ENCODE results near the gene PTK7.
A peak's percentile ranks its signal among the peaks of the same experiment; 100 is the strongest.

Gene PTK7

GRCh38 chr6:43159599-43159998, 83.5 kb downstream of the PTK7 start:
- H3K4me1 Mint-ChIP-seq (ENCODE audit: low read depth), result no peaks in the 10 kb centered on the region
- no peaks in the 10 kb centered on the region for H3K36me3 Mint-ChIP-seq
- H3K27me3 Mint-ChIP-seq, result no peaks in the 10 kb centered on the region
- H3K9me3 Mint-ChIP-seq (ENCODE audit: low read depth), result no peaks in the 10 kb centered on the region
- no peak overlapping the region for H3K27ac Mint-ChIP-seq
- no peak overlapping the region for H3K4me3 Mint-ChIP-seq

- Mint-ChIP-seq H3K4me1 (ENCODE audit: low read depth) (no peaks in the 10 kb centered on the region), H3K36me3 (no peaks in the 10 kb centered on the region), H3K27me3 (no peaks in the 10 kb centered on the region), H3K4me3 (no peak overlapping the region), H3K27ac (no peak overlapping the region), H3K9me3 (ENCODE audit: low read depth) (no peaks in the 10 kb centered on the region)
Observed at GRCh38 chr6:43163899-43164298, 87.8 kb downstream of the PTK7 start.

- H3K9me3 Mint-ChIP-seq (ENCODE audit: low read depth), result no peaks in the 10 kb centered on the region
- H3K27me3 Mint-ChIP-seq, result no peaks in the 10 kb centered on the region
- peaks cover 36% of the 10 kb centered on the region for H3K4me1 Mint-ChIP-seq (ENCODE audit: low read depth)
- H3K4me3 Mint-ChIP-seq, result peak overlapping the region; percentile 96
- H3K27ac Mint-ChIP-seq, result peak overlapping the region; percentile 94
- no peaks in the 10 kb centered on the region for H3K36me3 Mint-ChIP-seq
Observed at GRCh38 chr6:43170417-43170930, 94.4 kb downstream of the PTK7 start.

GRCh38 chr6:43170931-43171706, 95.0 kb downstream of the PTK7 start, which contains the start of gene SRF:
SRF (plus strand) TSS chr6:43171269; CDS start chr6:43171657, 388 bp downstream.
- Mint-ChIP-seq H3K27me3 (no peaks in the 10 kb centered on the region), H3K4me3 (peak within 1 kb of the TSS; percentile 99), H3K9me3 (ENCODE audit: low read depth) (no peaks in the 10 kb centered on the region), H3K36me3 (no peaks in the 10 kb centered on the region), H3K27ac (peak within 1 kb of the TSS; percentile 94), H3K4me1 (ENCODE audit: low read depth) (peaks cover 36% of the 10 kb centered on the region)

- Mint-ChIP-seq H3K9me3 (ENCODE audit: low read depth) (no peaks in the 10 kb centered on the region), H3K36me3 (no peaks in the 10 kb centered on the region), H3K4me3 (peak overlapping the region; percentile 99), H3K27ac (peak overlapping the region; percentile 87), H3K4me1 (ENCODE audit: low read depth) (peaks cover 36% of the 10 kb centered on the region), H3K27me3 (no peaks in the 10 kb centered on the region)
Observed at GRCh38 chr6:43171707-43172103, 95.6 kb downstream of the PTK7 start.

- Mint-ChIP-seq H3K4me3 (peak overlapping the region; percentile 99), H3K9me3 (ENCODE audit: low read depth) (no peaks in the 10 kb centered on the region), H3K27ac (peak overlapping the region; percentile 87), H3K36me3 (no peaks in the 10 kb centered on the region), H3K4me1 (ENCODE audit: low read depth) (peaks cover 36% of the 10 kb centered on the region), H3K27me3 (no peaks in the 10 kb centered on the region)
Observed at GRCh38 chr6:43172104-43173007, 96.2 kb downstream of the PTK7 start.

GRCh38 chr6:43173591-43174262, 97.6 kb downstream of the PTK7 start:
- Mint-ChIP-seq H3K27ac (peak overlapping the region; percentile 87), H3K36me3 (no peaks in the 10 kb centered on the region), H3K27me3 (no peaks in the 10 kb centered on the region), H3K9me3 (ENCODE audit: low read depth) (no peaks in the 10 kb centered on the region), H3K4me1 (ENCODE audit: low read depth) (peaks cover 36% of the 10 kb centered on the region), H3K4me3 (peak overlapping the region; percentile 99)

- Mint-ChIP-seq H3K27me3 (no peaks in the 10 kb centered on the region), H3K9me3 (ENCODE audit: low read depth) (no peaks in the 10 kb centered on the region), H3K36me3 (no peaks in the 10 kb centered on the region), H3K4me1 (ENCODE audit: low read depth) (peaks cover 36% of the 10 kb centered on the region), H3K4me3 (peak overlapping the region; percentile 99), H3K27ac (peak overlapping the region; percentile 88)
Observed at GRCh38 chr6:43174263-43175112, 98.4 kb downstream of the PTK7 start.

GRCh38 chr6:43175676-43176422, 99.7 kb downstream of the PTK7 start:
- Mint-ChIP-seq H3K9me3 (ENCODE audit: low read depth) (no peaks in the 10 kb centered on the region), H3K4me3 (no peak overlapping the region), H3K27ac (no peak overlapping the region), H3K4me1 (ENCODE audit: low read depth) (peaks cover 30% of the 10 kb centered on the region), H3K27me3 (no peaks in the 10 kb centered on the region), H3K36me3 (no peaks in the 10 kb centered on the region)

GRCh38 chr6:43176423-43176786, 100.3 kb downstream of the PTK7 start:
- no peak overlapping the region for H3K27ac Mint-ChIP-seq
- no peaks in the 10 kb centered on the region for H3K9me3 Mint-ChIP-seq (ENCODE audit: low read depth)
- H3K27me3 Mint-ChIP-seq, result no peaks in the 10 kb centered on the region
- no peak overlapping the region for H3K4me3 Mint-ChIP-seq
- peaks cover 33% of the 10 kb centered on the region for H3K4me1 Mint-ChIP-seq (ENCODE audit: low read depth)
- no peaks in the 10 kb centered on the region for H3K36me3 Mint-ChIP-seq

- Mint-ChIP-seq H3K27me3 (no peaks in the 10 kb centered on the region), H3K4me1 (ENCODE audit: low read depth) (peaks cover 38% of the 10 kb centered on the region), H3K36me3 (no peaks in the 10 kb centered on the region), H3K9me3 (ENCODE audit: low read depth) (no peaks in the 10 kb centered on the region), H3K4me3 (no peak overlapping the region), H3K27ac (peak overlapping the region; percentile 42)
Observed at GRCh38 chr6:43178150-43178549, 102.0 kb downstream of the PTK7 start.

GRCh38 chr6:43178951-43179830, 103.1 kb downstream of the PTK7 start:
- Mint-ChIP-seq H3K4me1 (ENCODE audit: low read depth) (peaks cover 38% of the 10 kb centered on the region), H3K27me3 (no peaks in the 10 kb centered on the region), H3K36me3 (no peaks in the 10 kb centered on the region), H3K9me3 (ENCODE audit: low read depth) (no peaks in the 10 kb centered on the region), H3K27ac (no peak overlapping the region), H3K4me3 (no peak overlapping the region)

GRCh38 chr6:43180058-43180457, 103.9 kb downstream of the PTK7 start:
- Mint-ChIP-seq H3K4me1 (ENCODE audit: low read depth) (peaks cover 40% of the 10 kb centered on the region), H3K27me3 (no peaks in the 10 kb centered on the region), H3K9me3 (ENCODE audit: low read depth) (no peaks in the 10 kb centered on the region), H3K27ac (no peak overlapping the region), H3K36me3 (no peaks in the 10 kb centered on the region), H3K4me3 (no peak overlapping the region)
